Retina (tissue), 1 donor: ENCODE data around the gene OR2A5.
"Not testable (repeated sequence)": the region's sequence is repeated elsewhere in the genome, so short reads cannot be mapped to it uniquely, and the experiment has no call there.

Experiments
- DNase-seq: peaks from one replicate; pipeline ENCODE4 v3.0.0-alpha.2; 2016

Gene OR2A5

GRCh38 chr7:144036302-144036885, 12.4 kb upstream of the OR2A5 start:
- no peak for DNase-seq

- no peak for DNase-seq
Measured at GRCh38 chr7:144037414-144038035, 11.2 kb upstream of the OR2A5 start.

DNA sequence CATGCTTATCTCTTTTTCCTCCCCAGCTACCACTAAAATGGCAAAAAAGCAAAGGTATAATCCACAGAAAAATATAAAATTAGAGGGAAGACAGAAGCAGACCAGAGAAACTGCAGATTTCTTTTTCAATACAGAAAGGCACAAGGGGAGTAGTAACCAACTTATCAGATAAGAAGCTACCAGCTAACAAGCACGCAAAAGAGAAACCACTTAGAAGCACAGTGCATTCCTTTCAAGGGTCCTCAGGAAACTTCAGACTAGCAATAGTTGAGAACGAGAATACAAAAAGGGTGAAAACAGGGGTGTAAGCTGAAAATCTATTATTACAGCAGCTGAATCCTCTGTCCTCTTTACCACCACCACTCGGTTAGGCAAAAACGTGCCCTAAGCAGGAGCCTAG, 9.9 kb upstream of the OR2A5 start:
- DNase-seq, result no peak

- DNase-seq, result no peak
Measured at GRCh38 chr7:144049491-144049890, 743 bp downstream of the OR2A5 start.

- no peak for DNase-seq
Measured at GRCh38 chr7:144050093-144050492, 1.3 kb downstream of the OR2A5 start.

DNA sequence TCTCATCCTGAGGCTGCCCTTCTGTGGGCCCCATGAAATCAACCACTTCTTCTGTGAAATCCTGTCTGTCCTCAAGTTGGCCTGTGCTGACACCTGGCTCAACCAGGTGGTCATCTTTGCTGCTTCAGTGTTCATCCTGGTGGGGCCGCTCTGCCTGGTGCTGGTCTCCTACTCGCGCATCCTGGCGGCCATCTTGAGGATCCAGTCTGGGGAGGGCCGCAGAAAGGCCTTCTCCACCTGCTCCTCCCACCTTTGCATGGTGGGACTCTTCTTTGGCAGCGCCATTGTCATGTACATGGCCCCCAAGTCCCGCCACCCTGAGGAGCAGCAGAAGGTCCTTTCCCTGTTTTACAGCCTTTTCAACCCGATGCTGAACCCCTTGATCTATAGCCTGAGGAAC, 2.1 kb downstream of the OR2A5 start:
- not testable (repeated sequence) for DNase-seq

DNA sequence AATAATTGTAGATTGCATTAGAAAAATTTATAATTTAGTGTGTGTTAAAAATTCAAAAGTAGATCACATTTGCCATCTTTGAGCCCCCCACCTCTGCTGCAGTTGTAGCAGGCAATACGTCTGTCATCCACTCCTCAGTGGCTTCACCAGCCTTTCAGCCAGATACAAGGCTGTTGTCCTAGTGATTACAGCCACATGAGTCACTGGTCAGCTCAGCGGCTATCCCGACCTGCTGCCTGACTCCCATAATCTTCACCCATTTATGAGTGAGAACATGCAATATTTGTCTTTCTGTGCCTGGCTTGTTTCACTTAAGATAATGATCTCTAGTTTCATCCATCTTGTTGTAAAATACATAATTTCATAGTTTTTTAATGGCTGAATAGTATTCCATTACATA, 9.2 kb downstream of the OR2A5 start:
- no peak for DNase-seq

DNA sequence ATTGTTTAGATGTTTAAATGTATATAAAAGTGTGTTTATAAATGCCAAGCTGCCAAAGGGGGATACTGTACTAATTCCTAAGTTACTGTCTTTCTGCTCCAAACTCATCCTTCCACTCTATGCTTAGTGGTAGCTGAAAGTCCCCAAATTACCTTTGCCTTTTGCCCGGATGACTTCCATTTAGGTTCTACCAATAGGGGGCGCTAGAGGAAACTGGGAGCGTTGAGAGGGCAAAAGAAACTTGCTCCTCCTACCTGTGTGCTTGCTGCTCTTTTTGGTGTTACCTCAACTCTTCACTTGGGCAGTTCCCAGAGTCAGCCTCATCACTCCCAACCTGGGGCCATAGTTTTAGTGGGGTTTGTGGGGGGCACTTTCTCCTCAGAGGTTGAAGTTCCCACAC, 15.0 kb downstream of the OR2A5 start:
- DNase-seq, result no peak

GRCh38 chr7:144069511-144069910, 20.8 kb downstream of the OR2A5 start, which contains the start of gene OR2A25:
Gene OR2A25 (plus strand): TSS chr7:144069811. CDS start chr7:144074220, 4,409 bp downstream.
- no peak for DNase-seq

- DNase-seq, result no peak
Measured at GRCh38 chr7:144069953-144070352, 21.2 kb downstream of the OR2A5 start.

GRCh38 chr7:144074374-144074773, 25.6 kb downstream of the OR2A5 start:
- no peak for DNase-seq

DNA sequence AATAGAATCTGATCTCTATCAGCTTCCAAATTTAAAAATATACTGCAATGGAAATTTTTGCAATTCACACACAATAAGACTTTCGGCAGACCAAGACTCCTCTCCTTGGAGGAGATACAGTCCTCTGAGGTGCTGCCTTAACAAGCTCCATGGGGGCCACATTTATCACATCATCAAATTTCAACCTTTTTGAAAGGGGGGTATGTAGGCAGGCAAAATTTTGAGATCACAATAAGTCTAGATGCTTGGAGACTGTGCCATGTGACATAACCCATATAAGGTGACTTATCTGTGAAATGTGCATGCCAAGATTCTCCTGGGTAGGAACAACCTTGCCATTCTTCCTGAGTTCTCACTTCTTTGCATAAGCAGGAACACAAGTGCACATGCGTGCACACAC, 37.2 kb downstream of the OR2A5 start, which contains the start of gene OR2A12:
Gene OR2A12, plus strand, starts transcription at position 301 of the 400 bp plus-strand sequence. CDS start 8,830 bp downstream, outside the sequence.
- DNase-seq, result no peak

DNA sequence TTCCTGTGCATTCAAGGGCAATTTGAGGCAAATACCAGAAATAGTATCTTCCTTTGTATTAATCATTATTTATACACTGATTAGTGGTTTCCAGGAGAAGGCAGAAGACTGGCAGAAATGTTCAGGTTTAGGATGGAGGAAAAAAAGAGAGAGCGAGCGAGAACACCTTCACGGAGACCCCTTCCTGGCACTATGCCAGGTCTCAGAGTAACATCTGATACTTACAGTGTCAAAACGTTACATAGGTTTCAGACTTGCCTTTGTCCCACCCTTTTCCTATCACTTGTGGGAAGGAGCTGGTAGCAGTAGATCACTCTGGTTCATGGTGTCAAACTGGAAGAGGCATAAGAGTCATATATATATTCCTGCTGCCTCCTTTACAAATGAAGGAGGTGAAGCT, 38.0 kb downstream of the OR2A5 start:
- no peak for DNase-seq

- DNase-seq, result no peak
Measured at GRCh38 chr7:144087230-144087629, 38.5 kb downstream of the OR2A5 start.

DNA sequence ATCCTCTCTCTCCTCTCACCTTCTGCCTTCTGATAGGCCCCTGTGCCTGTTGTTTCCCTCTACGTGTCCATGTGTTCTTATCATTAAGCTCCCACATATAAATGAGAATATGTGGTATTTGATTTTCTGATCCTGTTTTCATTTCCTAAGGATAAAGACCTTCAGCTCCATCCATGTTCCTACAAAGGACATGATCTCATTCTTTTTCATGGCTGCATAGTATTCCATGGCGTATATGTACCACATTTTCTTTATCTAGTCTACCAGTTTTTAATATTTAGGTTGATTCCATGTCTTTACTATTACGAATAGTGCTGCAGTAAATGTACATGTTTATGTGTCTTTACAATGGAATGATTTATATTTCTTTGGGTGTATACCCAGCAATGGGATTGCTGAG, 41.9 kb downstream of the OR2A5 start:
- no peak for DNase-seq

DNA sequence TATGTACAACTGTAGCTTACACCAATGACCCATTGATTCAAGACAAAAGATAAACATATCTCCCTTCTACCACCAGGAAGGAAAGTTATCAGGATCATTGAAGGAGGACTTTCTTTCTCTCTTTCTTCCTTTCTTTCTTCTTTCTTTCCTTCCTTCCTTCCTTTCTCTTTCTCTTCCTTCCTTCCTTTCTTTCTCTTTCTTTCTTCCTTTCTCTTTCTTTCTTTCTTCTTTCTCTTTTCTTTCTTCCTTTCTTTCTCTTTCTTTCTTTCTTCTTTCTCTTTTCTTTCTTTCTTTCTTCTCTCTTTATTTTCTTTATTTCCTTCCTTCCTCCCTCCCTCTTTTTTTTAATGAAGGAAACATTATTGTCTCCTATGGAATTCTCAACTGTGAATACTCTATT, 50.0 kb downstream of the OR2A5 start:
- DNase-seq, result no peak

- no peak for DNase-seq
Measured at GRCh38 chr7:144100607-144101006, 51.9 kb downstream of the OR2A5 start.

DNA sequence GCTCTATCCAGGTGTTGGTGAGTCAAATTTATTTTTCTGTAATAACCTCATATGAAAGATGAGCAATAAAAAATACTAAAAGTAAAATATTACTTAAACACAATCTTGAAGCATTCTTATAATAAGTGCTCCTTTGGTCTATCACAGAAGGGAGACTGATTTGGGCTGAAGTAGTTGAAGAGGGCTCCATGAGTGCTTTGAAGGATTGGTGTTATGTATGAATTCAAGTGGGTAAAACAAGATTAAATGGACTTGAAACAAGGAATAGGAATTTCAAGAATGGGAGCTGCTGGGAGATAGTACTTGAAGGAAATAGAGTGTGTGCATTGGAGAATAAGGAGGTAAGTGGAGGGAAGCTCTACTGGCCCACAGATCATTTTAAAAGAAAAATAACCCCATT, 53.3 kb downstream of the OR2A5 start:
- DNase-seq, result no peak

DNA sequence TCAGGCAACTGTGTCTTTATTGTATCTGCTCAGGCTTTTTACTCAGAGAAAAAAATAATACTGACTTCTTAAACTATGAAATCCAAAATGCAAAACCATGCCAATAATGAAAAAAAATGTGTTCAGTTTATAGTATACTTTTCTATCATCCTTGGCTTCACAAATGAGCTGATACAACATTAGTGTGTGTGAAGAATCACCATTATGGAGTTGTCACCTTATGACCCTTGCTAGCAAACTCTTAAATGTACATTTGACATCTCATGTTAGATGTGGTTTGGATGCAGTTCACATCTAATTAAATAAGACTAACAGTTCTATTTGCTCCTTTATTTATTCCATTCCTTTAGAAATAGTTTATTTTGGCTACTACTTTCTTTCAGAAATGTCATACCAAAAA, 56.5 kb downstream of the OR2A5 start:
- DNase-seq, result no peak
